Nucleus accumbens (tissue), 56 donors: ENCODE results near the gene ELAC2.

Source experiments
- DNase-seq, 56 donors: peaks; one replicate each; lab custom pipeline; 2025; lab: John Stamatoyannopoulos, UW

Gene ELAC2

DNA sequence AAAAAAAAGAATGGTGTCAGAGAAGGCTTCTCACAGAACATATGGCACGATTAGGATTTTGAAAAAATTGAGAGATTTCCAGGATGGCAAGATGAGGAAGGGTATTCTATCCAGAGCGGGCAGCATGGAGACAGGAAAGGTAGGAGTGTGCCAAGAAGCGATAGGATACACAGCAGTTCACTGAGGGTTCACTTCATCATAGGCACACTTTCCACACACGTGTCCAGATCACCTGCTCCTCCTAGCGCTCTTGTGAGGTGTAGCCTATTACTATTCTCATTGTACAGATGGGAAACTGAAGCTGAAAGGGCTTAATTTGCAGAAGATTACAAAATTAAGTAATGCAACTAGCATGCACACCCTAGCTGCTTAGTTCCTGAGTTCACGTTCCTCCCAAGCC lies 6.2 kb upstream of the ELAC2 start:
- DNase-seq = peak in 2 of 56 donors; percentile 9 to 21

GRCh38 chr17:13016881-13017654 lies 759 bp downstream of the ELAC2 start:
- DNase-seq = peak in 1 of 56 donors; percentile 25

DNA sequence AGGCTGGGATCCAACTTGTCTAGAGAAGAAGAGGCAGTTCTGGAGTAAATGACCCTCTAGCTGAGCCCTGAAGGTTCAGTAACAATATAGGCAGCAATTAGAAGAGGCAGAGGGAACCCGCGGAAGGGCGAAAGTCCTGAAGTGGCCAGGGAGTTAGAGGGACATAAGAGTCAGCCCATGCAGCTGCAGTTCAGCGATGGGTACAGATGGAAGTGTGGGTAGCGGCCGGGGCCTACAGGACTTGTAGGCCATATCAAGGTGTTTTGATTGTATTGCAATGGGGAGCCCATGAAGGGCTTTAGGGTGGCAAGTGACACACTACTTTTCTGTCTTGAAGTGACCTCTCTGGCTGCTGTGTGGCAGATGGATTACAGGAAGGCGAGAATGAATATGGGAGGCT lies 3.0 kb downstream of the ELAC2 start:
- no peak for DNase-seq

- DNase-seq = no peak
Measured at GRCh38 chr17:13010959-13011358, 6.9 kb downstream of the ELAC2 start.

GRCh38 chr17:13008461-13008860 lies 9.4 kb downstream of the ELAC2 start:
- no peak for DNase-seq

- DNase-seq = no peak
Measured at GRCh38 chr17:13005530-13005929, 12.3 kb downstream of the ELAC2 start.

- DNase-seq = no peak
Measured at GRCh38 chr17:13004336-13004735, 13.5 kb downstream of the ELAC2 start.

- DNase-seq = no peak
Measured at GRCh38 chr17:13003927-13004326, 13.9 kb downstream of the ELAC2 start.

- no peak for DNase-seq
Measured at GRCh38 chr17:13003454-13003851, 14.4 kb downstream of the ELAC2 start.

DNA sequence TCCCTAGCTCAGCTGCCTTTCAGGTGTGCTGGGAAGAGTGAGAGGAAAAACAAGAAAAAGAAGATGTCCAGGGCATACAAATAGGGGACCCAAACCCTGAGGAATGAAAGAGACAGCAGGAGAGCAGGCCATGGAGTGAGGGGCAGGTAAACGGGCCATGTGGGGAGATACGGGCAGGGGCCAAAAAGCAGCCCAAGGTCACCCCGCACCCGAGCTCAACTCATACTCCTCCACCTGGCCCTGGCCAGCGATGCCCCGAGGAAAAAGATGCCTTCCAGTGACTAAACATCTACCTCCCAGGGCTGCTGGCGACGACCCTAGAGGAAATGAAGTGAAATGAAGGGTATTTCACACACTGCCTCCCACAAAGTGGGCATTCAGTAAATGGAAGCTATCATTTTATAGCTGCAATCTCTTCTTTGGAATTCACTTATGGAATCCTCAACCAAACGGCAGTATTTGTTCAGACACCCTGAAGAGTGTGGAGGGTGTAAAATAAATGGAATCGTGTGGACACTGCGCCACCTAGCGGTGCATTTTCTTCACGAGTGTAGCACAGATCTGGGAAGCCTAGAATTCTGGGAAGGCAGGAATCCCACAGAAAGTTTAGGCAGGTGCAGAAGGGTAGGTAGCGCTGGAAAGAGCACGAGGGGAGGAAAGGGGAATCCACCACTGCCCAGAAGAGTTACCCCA lies 14.9 kb downstream of the ELAC2 start:
- peak in 51 of 56 donors; percentile 5 to 94 (median 44) for DNase-seq

DNA sequence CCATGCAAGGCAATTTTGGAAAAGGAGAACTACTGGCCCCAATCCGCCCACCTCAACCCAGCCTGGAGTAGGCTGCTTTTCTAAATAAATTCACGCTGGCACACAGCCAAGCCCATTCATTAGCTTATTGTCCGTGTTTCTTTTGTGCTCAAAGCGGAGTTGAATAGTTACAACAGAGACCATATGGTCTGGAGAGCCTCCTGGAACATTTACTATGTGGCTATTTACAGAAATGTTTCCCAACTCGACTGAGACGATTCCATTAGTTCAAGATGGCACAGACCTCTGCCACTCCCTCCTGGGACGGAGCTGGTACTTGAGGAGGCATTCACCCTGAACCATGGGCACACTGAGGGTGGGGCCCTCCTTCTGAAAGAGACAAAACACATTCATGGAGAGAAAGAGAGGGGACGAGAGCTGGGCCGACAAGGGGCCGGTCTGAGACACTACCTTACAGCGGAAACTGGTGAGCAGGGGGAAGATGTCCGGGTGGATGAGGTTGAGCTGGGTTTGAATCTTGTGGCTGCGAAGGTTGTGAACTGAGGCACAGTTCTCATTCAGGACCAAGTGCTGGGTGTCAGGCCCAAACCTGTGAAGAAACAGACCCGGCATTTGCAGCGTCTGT lies 15.7 kb downstream of the ELAC2 start:
- peak in 7 of 56 donors; percentile 6 to 53 (median 13) for DNase-seq

DNA sequence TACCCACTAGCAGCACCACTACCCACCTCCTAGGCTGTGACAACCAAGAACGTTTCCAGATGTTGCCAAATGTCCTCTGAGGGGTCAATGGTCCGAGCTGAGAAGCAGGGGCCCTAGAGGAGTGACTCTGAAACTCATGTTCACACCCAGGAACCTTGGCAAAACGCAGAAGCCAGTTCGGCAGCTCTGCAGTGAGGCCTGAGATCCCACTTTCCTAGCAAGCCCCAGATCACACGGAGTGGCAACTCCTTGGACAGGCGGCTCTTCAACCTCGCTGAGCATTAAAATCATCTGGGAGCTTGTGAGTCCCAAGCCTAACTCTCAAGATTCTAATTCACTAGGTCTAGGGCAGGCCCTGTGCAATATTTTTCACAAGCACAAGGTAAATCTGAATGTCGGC lies 17.3 kb downstream of the ELAC2 start:
- no peak for DNase-seq

DNA sequence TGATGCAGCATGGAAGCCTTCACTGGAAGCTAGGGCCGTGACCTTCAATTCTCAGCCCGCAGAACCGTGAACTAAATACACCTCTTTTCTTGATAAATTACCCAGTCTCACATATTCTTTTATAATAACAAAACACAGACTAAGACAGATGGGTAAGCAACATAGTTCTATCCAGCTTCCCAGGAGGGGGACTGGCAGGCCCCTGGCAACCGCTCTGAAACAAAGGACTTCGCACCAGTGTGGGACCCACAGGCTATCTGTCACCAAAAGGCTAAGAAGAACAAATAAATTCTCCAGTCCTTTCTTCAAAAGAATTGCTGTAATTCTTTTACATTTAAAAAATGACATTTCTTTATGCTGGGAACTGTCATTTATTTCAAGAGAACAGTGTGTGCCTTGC lies 19.0 kb downstream of the ELAC2 start:
- DNase-seq = no peak

DNA sequence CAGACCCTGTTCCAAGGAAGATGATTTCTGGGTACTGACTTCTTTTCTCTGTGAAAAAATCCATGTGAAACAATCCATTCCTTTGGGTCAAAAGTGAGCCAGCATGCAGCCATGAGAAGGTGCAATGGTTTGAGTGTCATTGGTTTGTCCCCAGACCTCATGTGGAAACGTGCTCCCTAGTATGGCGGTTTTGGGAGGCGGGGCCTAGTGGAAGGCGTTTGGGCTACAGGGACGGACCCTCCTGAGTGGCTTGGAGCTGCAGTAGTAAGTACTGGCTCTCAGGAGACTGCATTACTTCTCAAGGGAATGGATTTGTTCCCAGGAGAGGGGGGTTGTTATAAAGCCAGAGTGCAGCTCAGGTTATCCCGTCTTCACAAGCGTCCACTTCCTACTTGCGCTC lies 19.4 kb downstream of the ELAC2 start:
- no peak for DNase-seq

- no peak for DNase-seq
Measured at GRCh38 chr17:12996941-12997340, 20.9 kb downstream of the ELAC2 start.

GRCh38 chr17:12996357-12996756 lies 21.5 kb downstream of the ELAC2 start:
- DNase-seq = no peak

- no peak for DNase-seq
Measured at GRCh38 chr17:12995896-12996295, 21.9 kb downstream of the ELAC2 start.

DNA sequence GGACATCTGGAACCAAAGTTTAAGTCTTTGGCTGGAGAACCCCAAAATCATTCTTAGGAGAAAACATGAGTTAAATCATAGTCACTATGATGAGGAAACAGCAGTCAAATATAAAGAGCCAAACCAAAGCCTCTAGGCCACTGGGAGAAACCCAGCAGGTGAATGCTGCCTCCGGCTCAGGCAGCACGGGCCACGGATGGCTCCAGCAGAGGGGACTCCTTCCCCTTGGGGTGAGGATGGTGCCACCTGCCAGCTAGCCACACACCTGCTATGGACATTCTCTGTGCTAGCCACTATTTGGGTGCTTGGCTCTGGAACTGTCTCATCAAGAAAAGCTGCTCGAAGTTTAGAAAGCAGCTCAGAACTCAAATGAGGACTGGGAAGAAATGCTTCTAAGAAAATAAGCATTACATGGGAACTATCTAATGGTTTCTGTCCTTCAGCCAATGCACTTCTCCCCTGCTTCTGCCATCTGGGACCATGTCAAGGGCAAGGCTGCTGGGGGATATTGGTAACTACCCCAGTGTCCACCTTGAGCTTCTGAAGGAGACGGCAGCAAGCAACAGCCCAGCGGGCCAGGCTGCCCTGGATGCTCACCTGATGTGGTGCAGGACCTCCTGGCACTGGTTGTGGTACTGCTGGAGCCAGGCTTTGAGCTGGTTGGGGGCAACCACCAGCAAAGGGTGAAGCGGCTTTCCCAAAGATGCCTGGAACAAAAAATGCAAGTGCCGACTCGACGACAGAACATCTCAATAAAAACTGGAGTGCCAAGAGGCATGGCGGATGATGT lies 22.5 kb downstream of the ELAC2 start:
- DNase-seq = no peak

- DNase-seq = no peak
Measured at GRCh38 chr17:12994341-12995074, 23.3 kb downstream of the ELAC2 start.

- no peak for DNase-seq
Measured at GRCh38 chr17:12993631-12994030, 24.2 kb downstream of the ELAC2 start.
